ENCODE measurements around the gene YBX2.
"Not testable (repeated sequence)": the region's sequence is repeated elsewhere in the genome, so short reads cannot be mapped to it uniquely, and the experiment has no call there.

- not testable (repeated sequence) for TF ChIP-seq POLR2A, CTCF, POLR2AphosphoS5, EP300 (IDR thresholded peaks at IDR 0.05)
These were observed 43.2 kb upstream of the YBX2 start for GRCh38 chr17:7337600-7337999.
